DMS 273 (cell line): Measurements from ENCODE around the gene SMPD4.
A peak's percentile ranks its signal among the peaks of the same experiment; 100 is the strongest.
"Not testable (repeated sequence)": the region's sequence is repeated elsewhere in the genome, so short reads cannot be mapped to it uniquely, and the experiment has no call there.

Experiments used
- DNase-seq: peaks from one replicate; lab custom pipeline; 2025; ENCODE audit not compliant: unreplicated experiment; lab: John Stamatoyannopoulos, UW

Gene SMPD4

DNA sequence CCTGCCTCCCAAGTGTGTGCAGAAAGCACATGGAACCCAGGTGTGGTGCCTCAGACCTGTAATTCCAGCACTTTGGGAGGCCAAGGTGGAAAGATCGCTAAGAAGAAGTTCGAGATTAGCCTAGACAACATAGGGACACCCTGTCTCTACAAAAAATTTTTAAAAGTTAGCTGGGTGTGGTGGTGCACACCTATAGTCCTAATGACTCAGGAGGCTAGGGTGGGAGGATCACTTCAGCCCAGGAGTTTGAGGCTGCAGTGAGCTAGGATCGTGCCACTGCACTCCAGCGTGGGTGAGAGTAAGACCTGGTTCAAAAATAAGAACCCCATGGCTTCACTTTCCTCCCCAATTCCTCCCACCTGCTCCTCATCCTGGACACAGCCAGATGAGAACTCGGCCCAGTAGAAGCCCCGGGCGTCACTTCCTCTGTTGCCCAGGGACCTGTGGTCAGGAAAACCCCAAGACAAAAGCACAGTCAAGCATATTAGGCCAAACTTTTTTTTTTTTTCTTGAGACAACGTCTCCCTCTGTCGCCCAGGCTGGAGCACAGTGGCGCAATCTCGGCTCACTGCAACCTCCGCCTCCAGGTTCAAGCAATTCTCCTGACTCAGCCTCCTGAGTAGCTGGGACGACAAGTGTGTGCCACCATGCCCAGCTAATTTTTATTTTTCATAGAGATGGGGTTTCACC is 23.4 kb downstream of the SMPD4 start:
- not testable (repeated sequence) for DNase-seq

DNA sequence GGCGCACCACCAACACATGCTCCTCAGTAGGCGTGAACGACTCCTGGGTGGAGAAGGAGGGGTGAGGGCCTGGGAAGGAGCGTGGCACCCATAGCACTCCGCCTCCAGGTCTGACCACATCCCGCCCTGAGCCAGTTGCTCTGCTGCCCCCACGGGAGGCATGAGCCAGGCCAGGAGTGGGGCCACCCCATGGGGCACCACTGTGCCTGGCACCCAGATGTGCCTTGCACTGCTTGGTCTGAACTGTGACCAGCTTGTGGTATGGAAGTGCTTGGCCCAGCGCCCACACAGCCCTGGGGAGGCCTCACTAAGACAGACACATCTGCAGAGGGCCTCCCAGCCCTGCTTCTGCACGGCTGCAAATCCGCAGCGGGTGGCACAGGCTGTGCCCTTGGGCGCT is 24.0 kb downstream of the SMPD4 start:
- peak; percentile 61 for DNase-seq

DNA sequence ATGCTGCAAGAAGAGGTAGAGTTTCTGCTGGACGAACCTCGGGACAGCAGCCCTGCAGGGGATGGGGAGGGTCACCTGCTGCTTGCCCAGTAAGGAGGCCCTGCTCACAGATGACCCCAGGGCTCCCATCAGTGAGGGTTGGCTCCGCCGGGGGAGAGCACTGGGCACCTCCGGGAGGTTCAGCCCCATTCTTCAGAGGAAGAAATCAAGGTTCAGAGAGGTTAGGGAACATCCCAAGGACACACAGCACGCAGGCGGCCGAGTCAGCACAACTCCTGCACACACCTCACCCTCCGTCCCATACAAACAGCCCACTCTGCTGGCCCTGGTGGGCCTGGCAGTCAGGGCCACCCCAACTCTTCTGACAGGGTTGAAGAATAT is 24.8 kb downstream of the SMPD4 start:
- DNase-seq = no peak

DNA sequence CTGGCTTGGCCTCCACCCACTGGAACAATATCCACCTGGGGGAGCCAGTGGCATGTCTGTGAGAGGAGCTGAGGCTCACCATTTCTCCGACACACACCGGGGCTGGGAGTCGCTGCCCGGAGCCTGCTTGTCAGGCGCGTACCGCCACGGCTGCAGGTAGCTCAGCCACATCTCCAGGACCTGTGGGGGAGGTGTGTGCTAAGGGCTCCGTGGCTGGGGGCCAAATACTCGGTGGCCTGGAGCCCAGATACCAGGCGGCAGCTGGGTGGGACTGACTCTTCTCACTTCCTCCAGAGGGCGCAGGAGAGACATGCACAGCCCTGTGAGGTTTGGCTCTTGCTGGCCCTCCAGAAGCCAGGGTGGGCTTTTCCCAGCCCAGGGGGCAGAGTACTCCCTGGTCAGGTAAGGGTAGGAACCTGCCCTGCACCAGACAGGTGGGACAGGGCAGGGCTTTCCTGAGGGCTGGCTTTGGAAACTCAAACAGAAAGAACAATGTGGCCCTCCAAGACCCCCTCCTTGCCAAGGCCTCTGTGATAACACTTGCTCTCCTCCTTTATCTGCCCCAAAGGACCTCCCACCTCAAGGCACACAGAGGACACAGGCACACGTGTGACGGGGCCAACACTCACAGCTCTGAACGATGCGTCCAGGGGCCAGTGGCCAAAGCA is 25.3 kb downstream of the SMPD4 start:
- DNase-seq = peak; percentile 87

DNA sequence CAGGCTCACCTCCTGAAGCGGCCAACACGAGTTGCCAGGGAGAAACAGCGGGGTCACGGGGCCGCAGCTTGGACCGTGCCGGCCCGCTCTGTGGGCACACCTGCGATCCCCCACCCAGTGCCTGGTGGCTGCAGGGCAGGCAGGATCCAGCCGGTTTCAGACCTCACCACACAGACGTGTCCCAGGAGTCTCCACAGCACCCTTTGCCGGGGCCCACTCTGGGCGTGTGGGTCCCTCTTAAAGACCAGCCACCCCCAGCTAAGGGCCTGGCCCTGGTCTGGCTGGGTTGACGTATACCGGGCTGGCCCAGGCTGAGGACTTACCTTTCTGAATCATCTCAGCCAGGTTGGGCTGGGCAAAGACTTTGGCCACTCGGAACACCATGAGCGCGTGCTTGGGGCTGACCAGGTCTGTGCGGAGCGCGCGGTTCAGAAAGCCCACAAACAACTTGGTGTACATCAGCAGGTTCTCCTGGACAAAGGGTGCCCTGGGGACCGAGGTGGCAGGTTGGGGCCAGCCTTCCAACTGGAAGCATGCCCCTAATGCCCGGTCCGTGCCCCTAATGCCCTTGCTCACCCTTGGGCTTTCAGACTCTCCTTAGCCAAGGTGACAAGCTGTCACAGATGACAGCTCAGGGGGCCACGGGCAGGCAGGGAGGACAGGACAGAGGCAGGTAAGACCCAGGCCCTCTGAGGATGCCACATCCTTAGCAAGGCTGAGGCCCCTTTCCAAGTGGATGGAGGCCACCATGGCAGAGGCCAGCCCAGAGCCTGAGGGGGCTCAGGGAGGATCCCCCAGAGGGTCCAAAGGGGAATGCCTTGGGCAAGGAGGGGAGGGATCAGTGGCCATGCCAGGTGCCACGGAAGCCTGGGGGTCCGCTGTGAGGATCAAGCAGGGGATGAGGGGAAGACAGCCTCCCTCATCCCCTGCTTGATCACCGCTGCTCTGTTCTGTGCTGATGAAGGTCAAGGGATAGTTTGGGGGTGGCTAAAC is 26.3 kb downstream of the SMPD4 start:
- DNase-seq = no peak

DNA sequence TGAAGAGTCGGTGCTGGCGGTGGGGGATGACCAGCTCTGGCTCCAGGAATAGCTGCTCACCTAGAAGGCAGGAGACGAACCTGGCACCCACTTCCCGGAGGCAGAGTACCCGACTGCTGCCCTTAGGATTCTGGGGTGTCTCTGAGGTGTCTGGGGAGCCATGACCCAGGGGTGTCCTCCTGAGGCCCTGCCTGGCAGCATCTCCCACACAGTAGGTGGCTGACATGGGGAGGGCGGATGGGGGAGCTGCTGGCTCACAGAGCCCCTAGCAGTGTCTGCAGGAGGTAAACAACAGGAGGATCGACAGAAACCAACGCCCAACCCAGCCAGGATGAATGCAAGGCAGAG is 27.0 kb downstream of the SMPD4 start:
- not testable (repeated sequence) for DNase-seq

DNA sequence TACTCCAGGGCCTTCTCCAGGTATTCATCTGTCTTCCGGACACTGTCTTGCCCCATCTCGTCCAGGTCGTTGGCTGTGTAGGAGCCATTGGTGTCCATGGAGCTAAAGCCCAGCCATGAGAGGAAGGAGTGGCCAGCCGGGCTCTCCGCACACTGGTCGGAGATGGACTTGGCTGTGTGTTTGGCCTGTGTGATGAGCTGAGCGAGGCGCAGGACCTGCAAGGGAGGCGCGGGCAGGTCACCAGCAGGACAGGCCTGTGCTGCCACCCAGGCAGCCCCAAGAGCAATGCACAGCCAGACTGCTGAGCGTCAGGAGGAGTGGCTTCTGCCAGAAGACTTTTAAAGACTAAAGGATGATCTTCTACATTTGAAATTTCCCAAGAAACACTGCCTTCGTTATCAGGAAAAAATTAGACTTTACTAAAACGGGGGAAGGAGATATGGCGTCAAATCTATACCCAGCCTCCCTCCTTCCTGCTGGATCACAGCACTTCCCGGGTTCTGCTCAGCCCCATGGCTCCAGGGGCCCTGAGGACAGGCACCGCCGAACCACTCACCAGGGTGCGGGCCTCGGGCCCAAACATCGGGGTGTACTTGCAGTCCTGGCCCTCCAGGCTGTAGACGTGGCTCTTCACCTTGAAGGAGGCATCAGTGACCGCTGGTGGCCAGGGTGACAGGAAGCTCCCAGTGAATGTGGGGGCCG is 27.5 kb downstream of the SMPD4 start:
- DNase-seq = not testable (repeated sequence)

DNA sequence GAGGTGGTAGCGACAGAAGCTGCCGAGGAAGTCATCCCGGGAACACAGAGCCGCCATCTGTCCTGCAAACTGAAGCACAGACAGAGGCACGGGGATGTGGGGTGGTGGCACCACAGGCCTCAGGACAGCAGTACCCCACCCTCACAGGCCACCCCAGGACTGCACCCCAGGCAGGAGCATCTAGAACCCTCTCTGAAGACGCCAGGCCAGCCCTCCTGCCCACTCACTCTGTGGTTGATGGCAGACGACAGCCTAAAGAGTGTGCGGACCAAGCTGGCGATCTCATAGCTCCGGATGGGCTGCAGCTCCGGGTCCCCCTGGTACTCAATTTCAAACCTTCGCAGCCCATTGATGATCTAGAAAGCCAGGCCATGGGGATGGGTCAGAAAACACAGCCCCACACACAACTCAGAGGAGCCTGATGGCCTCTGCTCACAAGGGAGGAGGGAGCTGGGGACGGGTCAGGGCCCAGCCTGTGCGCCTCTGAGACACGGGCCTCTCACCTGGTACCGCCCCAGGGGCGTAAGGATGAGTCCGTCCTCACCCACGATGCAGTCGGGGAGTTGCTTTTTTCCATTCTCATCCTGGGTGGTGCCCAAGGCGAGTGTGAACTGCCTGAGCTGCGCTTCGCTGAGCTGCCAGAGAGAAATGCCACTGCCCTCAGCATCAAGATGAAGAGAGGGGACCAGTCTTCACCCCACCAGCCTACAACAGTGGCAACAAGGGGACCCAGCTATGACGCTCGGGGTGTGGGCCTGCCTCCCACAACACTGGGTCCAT is 28.4 kb downstream of the SMPD4 start:
- DNase-seq = no peak

DNA sequence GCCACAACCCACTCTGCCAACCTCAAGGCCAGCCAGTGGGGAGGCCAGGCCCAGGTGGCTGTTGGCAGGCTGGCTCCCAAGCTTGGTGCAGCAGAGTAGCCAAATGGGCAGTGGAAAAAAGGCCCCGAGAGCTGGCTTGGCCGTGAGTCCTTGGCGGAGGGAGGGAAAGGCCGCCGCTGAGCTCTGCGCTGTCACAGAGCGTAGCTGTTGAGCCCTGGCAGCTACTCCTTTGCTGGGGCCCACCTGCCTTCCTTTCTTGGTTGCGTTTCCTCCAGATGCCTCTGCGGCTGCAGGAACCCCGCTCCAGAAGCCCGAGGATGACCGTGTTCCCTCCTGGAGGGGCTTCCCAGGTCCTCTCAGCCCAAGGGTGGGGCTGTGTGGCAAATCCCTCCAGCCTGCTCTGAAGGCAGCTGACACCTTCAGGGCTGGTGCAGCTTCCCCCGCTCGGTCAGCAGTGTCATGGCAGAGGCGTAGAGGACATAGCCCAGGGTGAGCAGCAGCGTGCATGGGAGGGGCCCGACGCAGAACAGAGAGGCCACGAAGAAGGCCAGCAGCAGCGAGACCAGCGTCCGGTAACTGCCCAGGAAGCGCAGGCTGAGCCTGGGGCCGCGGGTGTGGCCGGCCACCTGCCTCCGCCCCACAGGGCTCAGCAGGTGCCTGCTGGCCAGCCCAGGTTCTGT is 29.1 kb downstream of the SMPD4 start:
- not testable (repeated sequence) for DNase-seq

DNA sequence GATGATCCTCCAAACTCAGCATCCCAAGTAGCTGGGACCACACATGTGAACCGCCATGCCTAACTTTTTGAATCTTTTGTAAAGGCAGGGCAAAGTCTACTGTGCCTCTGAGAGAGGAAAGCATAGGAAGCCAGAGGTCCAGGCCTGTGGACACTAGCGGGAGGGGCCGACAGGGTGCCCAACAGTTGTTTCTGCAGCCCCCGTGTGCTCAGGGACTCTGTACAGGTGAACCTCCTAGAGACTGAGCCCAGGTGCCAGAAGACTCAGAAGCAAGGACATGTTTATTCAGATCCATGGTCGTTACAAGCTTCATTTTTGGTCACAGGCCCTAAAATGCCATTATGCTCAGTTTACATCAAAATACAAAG is 30.3 kb downstream of the SMPD4 start:
- not testable (repeated sequence) for DNase-seq

DNA sequence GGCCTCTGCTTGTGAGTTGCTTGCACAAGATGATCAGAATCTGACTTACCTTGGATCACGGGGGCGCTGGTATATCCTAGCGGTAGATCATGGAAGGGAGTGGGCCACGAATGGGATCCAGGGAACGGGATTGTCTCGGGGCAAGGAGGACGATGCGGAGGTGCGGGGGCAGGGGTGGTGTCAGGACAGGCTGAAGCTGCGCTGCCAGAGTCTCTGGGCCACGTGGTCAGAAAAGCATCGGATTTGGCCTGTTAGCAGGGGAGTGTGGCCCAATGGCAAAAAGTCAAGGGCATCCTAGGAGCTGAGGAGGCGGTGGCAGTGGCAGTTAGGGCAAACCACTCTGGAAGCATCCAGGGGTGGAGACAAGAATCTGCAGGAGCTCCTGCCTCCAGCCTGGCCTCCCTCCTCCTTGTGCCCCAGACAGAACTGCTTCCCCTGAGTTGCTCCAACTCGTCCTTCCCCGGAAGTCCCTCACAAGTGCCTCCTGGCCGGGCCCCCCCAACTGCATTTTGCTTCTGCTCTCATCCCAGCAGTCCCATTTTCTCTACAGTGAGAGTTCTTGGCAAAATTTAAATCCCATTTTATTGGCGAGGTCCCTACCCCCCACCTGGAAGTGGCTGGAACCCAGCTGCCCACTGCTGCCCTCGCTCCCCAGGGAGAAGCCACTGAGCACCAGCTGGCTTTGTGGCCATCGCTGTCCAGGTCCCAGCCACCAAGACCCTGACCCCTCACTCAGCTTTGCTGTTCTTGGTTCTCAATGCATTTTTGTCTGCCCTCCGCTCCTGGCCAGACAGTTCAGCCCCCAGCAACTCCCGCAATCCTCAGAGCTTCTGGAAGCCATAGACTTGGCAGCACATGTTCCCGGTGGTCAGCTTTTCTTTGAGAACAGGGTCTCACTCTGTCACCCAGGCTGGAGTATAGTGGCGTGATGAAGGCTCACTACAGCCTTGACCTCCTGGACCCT is 30.9 kb downstream of the SMPD4 start:
- DNase-seq = peak; percentile 7

DNA sequence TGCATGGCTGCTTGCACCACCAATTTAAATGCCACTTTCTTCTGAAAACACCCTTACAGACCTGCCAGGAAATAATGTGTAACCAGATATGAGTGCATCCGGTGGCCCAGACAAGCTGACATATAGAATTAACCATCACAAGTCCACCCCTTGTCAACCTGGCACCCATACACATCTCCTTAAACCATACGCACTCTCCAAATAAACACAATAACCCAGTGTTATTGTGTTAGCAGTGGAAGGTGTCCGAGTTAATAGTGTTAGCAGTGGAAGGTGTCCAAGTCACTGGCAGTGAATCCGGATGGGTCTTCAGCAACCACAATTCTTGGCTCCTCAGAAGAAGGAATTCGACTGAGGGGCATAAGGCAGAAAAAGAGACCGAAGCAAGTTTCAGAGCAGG is 32.9 kb downstream of the SMPD4 start:
- not testable (repeated sequence) for DNase-seq

DNA sequence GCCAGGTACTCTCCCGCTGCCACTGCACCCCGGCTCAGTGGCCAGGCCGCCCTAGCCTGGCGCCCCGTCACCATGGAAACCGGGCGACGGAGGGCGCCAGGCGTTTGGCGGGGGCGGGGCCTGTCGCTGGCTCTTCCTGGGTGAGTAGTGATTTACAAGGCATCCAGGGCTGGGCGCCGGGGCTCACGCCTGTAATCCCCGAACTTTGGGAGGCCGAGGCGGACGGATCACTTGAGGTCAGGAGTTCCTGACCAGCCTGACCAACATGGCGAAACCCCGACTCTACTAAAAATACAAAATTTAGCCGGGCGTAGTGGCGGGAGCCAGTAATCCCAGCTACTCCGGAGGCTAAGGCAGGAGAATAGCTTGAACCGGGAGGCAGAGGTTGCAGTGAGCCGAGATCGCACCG is 36.4 kb downstream of the SMPD4 start, which contains the start of gene CCDC74B:
Gene CCDC74B (minus strand): TSS at position 107 of the 409 bp plus-strand sequence. CDS start 116 bp downstream, outside the sequence.
- peak; percentile 83 for DNase-seq

DNA sequence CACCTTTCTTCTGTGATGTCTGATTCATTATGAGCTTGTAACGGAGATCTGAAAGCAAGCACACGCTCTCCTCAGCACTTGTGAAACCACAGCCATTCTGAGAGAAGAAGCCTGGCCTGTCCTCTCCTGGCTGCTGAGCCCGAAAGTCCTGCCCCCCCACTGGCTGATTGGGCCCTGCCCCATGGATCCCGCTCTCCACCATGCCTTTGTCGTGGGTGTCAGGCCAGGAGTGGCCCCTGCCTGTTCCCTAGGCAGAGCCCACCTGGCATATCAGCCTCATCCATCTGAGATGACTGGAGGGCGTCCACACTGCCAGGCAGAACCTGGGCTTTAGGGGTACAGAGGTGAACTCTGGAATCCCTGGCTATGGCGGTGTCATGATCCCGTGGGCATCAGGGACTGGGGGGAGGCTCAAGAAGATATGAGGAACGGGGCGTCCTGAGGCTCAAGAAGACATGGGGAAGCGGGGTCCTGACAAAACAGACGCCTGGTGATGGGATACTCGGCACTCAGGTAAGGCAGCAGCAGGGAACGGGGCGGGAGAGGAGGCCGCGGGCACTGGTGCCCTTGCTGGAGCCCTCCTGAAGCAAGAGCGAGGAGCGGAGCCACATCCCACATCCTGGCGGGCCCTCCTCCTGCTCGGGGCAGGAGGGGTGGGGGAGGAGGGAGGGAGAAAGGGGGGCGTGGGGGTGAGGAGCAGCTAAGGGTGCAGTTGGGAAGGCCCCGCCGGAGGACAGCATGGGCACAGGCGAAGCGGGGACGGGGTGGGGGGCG is 37.9 kb downstream of the SMPD4 start:
- DNase-seq = not testable (repeated sequence)

DNA sequence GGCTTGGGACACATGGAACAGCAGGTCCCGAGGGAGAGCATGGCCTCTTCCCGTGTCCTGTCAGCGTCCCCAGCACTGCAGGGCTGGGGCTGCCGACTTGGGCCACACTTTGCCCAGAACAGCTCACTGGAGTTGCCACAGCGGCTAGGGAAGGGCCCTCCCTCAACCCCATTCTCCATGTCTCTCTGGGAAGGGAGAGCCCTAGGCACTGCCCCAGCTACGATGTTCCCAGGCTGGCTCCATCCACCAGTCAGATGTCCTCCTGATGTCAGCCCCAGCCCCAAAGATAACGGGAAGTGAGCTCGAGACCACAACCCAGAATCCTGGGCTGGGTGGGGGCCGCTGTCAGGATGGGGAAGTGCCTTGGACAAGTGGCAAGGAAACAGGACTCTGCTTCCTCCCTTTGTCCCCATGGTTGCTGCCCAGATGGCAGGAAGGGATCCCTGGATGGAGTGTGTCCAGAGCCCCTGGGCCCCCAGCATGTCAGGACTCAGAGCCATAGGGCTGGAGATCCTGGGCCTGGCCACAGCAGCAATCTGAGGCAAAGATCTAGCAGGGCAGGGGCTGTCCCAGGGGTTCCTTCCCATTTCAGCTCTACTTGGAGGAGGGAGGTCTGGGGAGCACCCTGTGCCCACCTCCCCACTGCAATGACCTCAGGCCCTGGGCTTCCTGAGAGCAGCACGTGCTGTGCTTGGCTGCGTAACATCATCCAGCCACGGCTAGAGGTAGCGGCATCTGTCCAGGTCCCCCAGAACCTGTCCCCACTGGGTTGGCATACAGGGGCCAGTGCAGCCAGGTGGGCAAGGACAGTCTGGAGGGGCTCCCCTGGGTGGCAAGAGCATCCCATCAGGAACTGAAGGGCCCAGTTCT is 38.8 kb downstream of the SMPD4 start:
- DNase-seq = not testable (repeated sequence)

DNA sequence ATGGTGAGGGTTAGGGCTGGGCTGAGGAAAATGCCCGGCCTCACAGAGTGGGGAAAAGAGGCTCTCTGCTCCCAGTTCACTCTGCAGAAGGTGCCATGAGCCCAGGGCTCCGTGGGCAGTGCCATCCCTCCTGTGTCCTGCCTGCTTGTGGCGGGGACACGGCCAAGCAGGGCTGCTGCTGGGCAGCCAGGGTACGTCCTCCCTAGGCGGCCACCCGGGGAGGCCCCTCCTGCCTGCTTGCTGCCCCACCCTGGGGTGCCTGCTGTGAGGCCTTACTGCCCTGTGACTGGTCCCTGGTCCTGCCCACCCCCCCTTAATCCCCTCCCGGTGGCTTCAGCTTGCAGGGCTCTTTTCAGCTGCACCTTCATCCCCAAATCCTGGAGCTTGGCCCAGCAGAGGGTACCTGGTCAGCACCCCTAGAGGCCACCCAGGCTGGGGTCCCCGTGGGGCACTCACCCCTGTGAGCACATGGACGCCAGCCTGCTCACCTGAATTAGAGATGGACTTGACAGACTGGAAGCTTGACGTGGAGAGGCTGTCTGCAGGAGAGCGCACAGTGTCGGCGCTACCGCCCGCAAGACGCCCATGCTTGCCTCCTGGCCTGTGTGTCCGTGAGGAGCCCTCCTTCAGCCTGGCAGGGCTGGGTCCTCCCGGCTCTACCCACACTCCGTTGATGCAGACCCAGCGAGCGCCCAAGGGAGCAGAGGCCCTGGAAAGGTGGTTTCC is 39.6 kb downstream of the SMPD4 start:
- DNase-seq = not testable (repeated sequence)
